ENCODE data around the gene GRM7.

- TF ChIP-seq CTCF (IDR thresholded peaks at IDR 0.05), result no peak
- TF ChIP-seq EZH2 (IDR thresholded peaks at IDR 0.05), result no peak
- TF ChIP-seq EZH2phosphoT487 (IDR thresholded peaks at IDR 0.05), result no peak
Observed at GRCh38 chr3:7734456-7734855, 873.5 kb downstream of the GRM7 start.

All from neural progenitor cell (in vitro differentiated cells).